Measurements from ENCODE around the gene AQP12B.

AQP12B gene

GRCh38 chr2:240637901-240638345 lies 44.8 kb downstream of the AQP12B start:
- H3K4me3 ChIP-seq (ENCODE audit: low read depth, low read length): no peak overlapping the region
- no peak for DNase-seq (ENCODE audit: low read depth)
- TF ChIP-seq POLR2A (IDR thresholded peaks at IDR 0.05; ENCODE audit: extremely low read depth, insufficient read length) (no peak), MYC (IDR thresholded peaks at IDR 0.05; ENCODE audit: low read depth, low read length) (no peak), CTCF (IDR thresholded peaks at IDR 0.05; ENCODE audit: low read depth, low read length) (no peak), MAX (IDR thresholded peaks at IDR 0.05; ENCODE audit: low read depth, low read length) (no peak)

DNA sequence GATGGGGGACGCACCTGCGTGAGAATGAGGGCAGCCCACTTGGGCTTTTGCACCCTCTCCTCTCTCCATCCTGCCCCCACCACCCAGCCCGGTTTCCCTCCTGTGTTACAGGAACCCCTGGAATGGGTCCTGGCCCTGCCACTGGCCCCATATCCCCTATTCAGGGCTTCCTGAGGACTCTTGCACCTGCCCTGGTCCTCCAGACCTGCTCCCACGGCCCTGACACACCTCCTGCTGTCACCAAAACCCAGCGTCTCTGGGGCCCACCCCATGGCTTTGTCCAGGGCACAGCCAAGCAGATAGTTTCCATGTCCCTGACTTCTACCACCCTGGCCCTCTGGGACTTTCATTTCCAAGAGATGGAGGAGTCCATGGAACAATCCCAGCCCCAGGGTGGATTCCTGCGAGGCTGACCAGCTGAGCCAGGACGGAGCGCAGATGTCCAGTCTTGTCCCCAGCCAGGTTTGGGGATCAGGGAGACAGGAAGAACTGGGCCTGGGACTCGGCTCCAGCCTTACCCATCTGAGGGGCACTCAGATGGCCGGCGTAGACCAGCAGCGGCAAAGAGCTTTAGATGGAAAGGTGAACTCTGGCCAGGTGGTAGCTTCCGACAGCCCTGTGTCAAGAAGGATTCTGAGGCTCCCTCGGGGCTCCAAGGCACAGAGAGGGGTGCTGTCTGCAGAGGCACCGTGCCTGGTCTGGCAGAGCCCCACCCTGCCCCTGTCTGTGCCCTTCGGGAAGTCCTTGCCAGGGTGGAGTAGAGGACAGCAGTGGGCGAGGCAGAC lies 45.4 kb downstream of the AQP12B start:
- no peak for TF ChIP-seq CTCF (IDR thresholded peaks at IDR 0.05; ENCODE audit: low read depth, low read length)
- no peak for TF ChIP-seq MAX (IDR thresholded peaks at IDR 0.05; ENCODE audit: low read depth, low read length)
- TF ChIP-seq POLR2A (IDR thresholded peaks at IDR 0.05; ENCODE audit: extremely low read depth, insufficient read length): no peak
- TF ChIP-seq MYC (IDR thresholded peaks at IDR 0.05; ENCODE audit: low read depth, low read length): no peak
- H3K4me3 ChIP-seq (ENCODE audit: low read depth, low read length): no peak overlapping the region

GRCh38 chr2:240636563-240637115 lies 46.0 kb downstream of the AQP12B start:
- H3K4me3 ChIP-seq (ENCODE audit: low read depth, low read length): no peak overlapping the region
- TF ChIP-seq CTCF (IDR thresholded peaks at IDR 0.05; ENCODE audit: low read depth, low read length) (no peak), MAX (IDR thresholded peaks at IDR 0.05; ENCODE audit: low read depth, low read length) (no peak), POLR2A (IDR thresholded peaks at IDR 0.05; ENCODE audit: extremely low read depth, insufficient read length) (no peak), MYC (IDR thresholded peaks at IDR 0.05; ENCODE audit: low read depth, low read length) (no peak)

More for the DNA sequence above, 45.4 kb downstream of the AQP12B start:
- no peak for DNase-seq (ENCODE audit: low read depth)

GRCh38 chr2:240635998-240636547 lies 46.6 kb downstream of the AQP12B start:
- no peak for DNase-seq (ENCODE audit: low read depth)
- TF ChIP-seq POLR2A (IDR thresholded peaks at IDR 0.05; ENCODE audit: extremely low read depth, insufficient read length) (no peak), MAX (IDR thresholded peaks at IDR 0.05; ENCODE audit: low read depth, low read length) (no peak), MYC (IDR thresholded peaks at IDR 0.05; ENCODE audit: low read depth, low read length) (no peak), CTCF (IDR thresholded peaks at IDR 0.05; ENCODE audit: low read depth, low read length) (no peak)
- no peak overlapping the region for H3K4me3 ChIP-seq (ENCODE audit: low read depth, low read length)

More at GRCh38 chr2:240636563-240637115, 46.0 kb downstream of the AQP12B start:
- DNase-seq (ENCODE audit: low read depth): no peak

DNA sequence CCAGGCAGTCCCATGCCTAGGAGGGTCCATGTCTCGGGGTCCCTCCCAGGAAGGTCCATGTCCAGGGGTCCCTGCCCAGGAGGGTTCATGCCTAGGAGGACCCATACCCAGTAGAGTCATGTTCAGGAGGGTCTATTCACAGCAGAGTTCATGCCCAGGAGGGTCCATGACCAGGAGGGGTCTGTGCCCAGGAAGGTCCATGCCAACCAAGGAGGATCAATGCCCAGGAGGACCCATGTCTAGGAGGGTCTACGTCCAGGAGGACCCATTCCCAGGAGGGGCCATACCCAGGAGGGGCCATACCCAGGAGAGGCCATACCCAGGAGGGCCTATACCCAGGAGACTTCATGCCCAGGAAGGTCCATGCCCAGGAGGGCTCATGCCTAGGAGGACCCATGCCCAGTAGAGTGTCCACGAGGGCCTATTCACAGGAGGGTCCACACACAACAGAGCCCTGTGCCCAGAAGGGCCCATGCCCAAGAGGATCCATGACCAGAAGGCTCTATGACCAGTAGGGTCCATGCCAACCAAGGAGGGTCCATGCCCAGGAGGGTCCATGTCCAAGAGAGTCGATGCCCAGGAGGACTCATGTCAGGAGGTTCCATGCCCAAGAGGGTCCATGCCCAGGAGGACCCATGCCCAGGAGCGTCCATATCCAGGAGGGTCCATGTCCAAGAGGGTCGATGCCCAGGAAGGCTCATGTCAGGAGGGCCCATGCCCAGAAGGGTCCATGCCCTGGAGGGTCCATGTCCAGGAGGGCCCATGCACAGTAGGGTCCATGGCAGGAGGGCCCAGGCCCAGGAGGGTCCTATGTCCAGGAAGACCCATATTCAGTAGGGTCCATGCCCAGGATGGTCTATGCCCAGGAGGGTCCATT lies 47.3 kb downstream of the AQP12B start:
- DNase-seq (ENCODE audit: low read depth): no peak
- TF ChIP-seq POLR2A (IDR thresholded peaks at IDR 0.05; ENCODE audit: extremely low read depth, insufficient read length) (no peak), MYC (IDR thresholded peaks at IDR 0.05; ENCODE audit: low read depth, low read length) (no peak), MAX (IDR thresholded peaks at IDR 0.05; ENCODE audit: low read depth, low read length) (no peak), CTCF (IDR thresholded peaks at IDR 0.05; ENCODE audit: low read depth, low read length) (no peak)
- H3K4me3 ChIP-seq (ENCODE audit: low read depth, low read length): no peak overlapping the region

Data from NB4 (cell line).